Measurements from ENCODE around the gene NNAT. TPM values are rescaled to one million over a fixed set of nuclear protein-coding genes. Genes with fewer than 3 reads are reported as not detected.
"Not testable (repeated sequence)": the region's sequence is repeated elsewhere in the genome, so short reads cannot be mapped to it uniquely, and the experiment has no call there.

Gene NNAT
- total RNA-seq (2021) = not detected in 2 replicates
- not detected for Bru-seq, nascent RNA
- not detected for BruChase-seq, experiment 1, labeled RNA remaining after a 2-hour chase
- BruChase-seq, experiment 2, labeled RNA remaining after a 6-hour chase = not detected
- long read RNA-seq = 0 reads

DNA sequence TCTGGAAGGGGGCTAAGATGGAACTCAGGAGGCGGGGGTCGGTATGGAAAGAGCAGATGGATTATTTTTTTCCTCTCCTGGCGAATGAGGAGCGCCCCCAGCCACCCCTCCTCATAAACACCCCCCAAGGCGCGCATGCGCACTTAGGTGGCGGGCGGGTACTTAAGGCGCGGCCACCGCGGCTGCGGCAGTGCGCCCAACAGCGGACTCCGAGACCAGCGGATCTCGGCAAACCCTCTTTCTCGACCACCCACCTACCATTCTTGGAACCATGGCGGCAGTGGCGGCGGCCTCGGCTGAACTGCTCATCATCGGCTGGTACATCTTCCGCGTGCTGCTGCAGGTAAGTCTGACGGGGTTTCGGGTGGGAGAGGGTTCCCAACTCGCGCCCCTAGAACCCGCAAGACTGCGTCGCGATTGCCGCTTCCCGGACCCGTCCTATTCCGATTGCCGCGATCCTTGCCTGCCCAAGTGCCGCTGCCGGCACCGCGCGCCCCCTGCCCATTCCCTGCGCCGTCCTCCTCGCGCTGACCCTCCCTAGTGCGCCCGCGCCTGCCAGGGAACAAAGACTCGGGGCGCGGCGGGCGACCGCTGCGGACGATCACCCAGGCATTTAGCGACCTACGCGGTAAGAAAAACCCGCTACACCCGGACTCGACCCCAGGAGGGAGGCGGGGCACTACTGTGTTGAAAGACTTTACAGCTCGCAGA, at the start of gene NNAT:
TSS of gene NNAT (plus strand) at position 190 of the 711 bp plus-strand sequence. CDS start at position 272, 82 bp downstream.
- H3K27ac ChIP-seq = no peak within 1 kb of the TSS

DNA sequence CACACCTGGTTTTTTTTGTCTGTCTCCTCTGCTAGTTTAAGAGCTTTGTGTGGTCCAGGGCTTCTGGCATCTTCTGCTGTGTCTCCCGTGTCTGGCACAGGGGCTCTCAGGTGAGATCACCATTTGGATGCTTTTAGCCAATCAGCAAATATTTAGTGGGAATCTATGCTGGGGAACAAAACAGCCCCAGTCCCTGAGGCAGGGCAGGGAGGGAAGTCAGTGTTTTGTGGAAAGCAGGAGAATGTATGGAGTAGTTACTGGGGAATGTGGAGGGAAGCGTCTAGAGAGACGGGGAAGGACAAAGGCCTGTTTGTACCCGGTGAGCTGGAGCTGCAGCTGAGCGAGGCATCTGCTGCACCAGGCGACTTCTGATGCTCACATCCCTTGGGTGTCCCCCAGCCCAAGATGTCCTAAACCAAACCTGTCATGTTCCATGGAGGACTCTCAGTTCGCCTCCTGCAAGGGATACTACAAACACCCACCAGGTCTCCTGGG, 49.3 kb upstream of the NNAT start:
- Histone ChIP-seq H2AFZ (no peak overlapping the region), H3K27ac (no peak overlapping the region), H3K9me2 (ENCODE audit: insufficient read depth) (no peaks in the 10 kb centered on the region), H3K4me3 (no peak overlapping the region), H3K36me3 (ENCODE audit: low read depth) (no peaks in the 10 kb centered on the region), H4K20me1 (ENCODE audit: insufficient read depth) (no peaks in the 10 kb centered on the region), H3K9me3 (ENCODE audit: insufficient read depth, low read depth) (no peaks in the 10 kb centered on the region), H3K4me2 (no peak overlapping the region), H3K79me2 (ENCODE audit: low read depth) (no peaks in the 10 kb centered on the region), H3K4me1 (replicated peaks; ENCODE audit: insufficient read depth) (no peaks in the 10 kb centered on the region), H3F3A (ENCODE audit: insufficient read depth, low read depth) (no peaks in the 10 kb centered on the region), H3K27me3 (ENCODE audit: insufficient read depth, low read depth) (peaks cover 94% of the 10 kb centered on the region)
- ChIA-PET POLR2A (ENCODE audit: unreplicated experiment) (no interaction called here), CTCF (no interaction called here)
- DNase-seq = no peak
- TF ChIP-seq, protein P1, sequence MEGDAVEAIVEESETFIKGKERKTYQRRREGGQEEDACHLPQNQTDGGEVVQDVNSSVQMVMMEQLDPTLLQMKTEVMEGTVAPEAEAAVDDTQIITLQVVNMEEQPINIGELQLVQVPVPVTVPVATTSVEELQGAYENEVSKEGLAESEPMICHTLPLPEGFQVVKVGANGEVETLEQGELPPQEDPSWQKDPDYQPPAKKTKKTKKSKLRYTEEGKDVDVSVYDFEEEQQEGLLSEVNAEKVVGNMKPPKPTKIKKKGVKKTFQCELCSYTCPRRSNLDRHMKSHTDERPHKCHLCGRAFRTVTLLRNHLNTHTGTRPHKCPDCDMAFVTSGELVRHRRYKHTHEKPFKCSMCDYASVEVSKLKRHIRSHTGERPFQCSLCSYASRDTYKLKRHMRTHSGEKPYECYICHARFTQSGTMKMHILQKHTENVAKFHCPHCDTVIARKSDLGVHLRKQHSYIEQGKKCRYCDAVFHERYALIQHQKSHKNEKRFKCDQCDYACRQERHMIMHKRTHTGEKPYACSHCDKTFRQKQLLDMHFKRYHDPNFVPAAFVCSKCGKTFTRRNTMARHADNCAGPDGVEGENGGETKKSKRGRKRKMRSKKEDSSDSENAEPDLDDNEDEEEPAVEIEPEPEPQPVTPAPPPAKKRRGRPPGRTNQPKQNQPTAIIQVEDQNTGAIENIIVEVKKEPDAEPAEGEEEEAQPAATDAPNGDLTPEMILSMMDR (conservative IDR thresholded peaks at IDR 0.05) = no peak
- no peak for TF ChIP-seq EZH2 (IDR thresholded peaks at IDR 0.05; ENCODE audit: low read depth)
- intact Hi-C loops (cut with micrococcal nuclease; ENCODE audit: unreplicated experiment) = no loop called here
- BruUV-seq (replicated peaks) = no TSS peak

More for the DNA sequence above, at the start of gene NNAT:
- Histone ChIP-seq H3K4me2 (no peak within 1 kb of the TSS), H3K36me3 (ENCODE audit: low read depth) (peaks cover 2% of the 10 kb centered on the region; the same call in 1 of the 2 replicates), H3K9me2 (ENCODE audit: insufficient read depth) (no peaks in the 10 kb centered on the region), H4K20me1 (ENCODE audit: insufficient read depth) (peaks cover 77% of the 10 kb centered on the region), H3K79me2 (ENCODE audit: low read depth) (peaks cover 79% of the 10 kb centered on the region), H3F3A (ENCODE audit: insufficient read depth, low read depth) (peaks cover 10% of the 10 kb centered on the region), H3K4me1 (replicated peaks; ENCODE audit: insufficient read depth) (peaks cover 28% of the 10 kb centered on the region), H3K4me3 (no peak within 1 kb of the TSS), H3K9me3 (ENCODE audit: insufficient read depth, low read depth) (no peaks in the 10 kb centered on the region), H2AFZ (no peak within 1 kb of the TSS), H3K27me3 (ENCODE audit: insufficient read depth, low read depth) (no peaks in the 10 kb centered on the region)
- ChIA-PET POLR2A (ENCODE audit: unreplicated experiment) (no interaction called here), CTCF (no interaction called here)
- DNase-seq = no peak
- intact Hi-C loops (cut with micrococcal nuclease; ENCODE audit: unreplicated experiment) = no loop called here
- BruUV-seq (replicated peaks) = no TSS peak
- TF ChIP-seq EZH2 (IDR thresholded peaks at IDR 0.05; ENCODE audit: low read depth) = no peak
- TF ChIP-seq, protein P1 (conservative IDR thresholded peaks at IDR 0.05) = no peak

GRCh38 chr20:37472435-37472834, 48.6 kb upstream of the NNAT start:
- H3F3A ChIP-seq (ENCODE audit: insufficient read depth, low read depth); H3K9me2 ChIP-seq (ENCODE audit: insufficient read depth); H3K9me3 ChIP-seq (ENCODE audit: insufficient read depth, low read depth); H2AFZ ChIP-seq; H3K4me1 ChIP-seq (replicated peaks; ENCODE audit: insufficient read depth); POLR2A ChIA-PET (ENCODE audit: unreplicated experiment); BruUV-seq (replicated peaks); H3K27ac ChIP-seq; H3K36me3 ChIP-seq (ENCODE audit: low read depth); intact Hi-C loops (cut with micrococcal nuclease; ENCODE audit: unreplicated experiment); CTCF ChIA-PET; DNase-seq; H4K20me1 ChIP-seq (ENCODE audit: insufficient read depth); H3K79me2 ChIP-seq (ENCODE audit: low read depth); H3K4me3 ChIP-seq; H3K4me2 ChIP-seq: not testable (repeated sequence)
- peaks cover 96% of the 10 kb centered on the region for H3K27me3 ChIP-seq (ENCODE audit: insufficient read depth, low read depth)

Data from PC-9 (cell line).